ENCODE results near the gene EIF4EBP3.

Gene EIF4EBP3

DNA sequence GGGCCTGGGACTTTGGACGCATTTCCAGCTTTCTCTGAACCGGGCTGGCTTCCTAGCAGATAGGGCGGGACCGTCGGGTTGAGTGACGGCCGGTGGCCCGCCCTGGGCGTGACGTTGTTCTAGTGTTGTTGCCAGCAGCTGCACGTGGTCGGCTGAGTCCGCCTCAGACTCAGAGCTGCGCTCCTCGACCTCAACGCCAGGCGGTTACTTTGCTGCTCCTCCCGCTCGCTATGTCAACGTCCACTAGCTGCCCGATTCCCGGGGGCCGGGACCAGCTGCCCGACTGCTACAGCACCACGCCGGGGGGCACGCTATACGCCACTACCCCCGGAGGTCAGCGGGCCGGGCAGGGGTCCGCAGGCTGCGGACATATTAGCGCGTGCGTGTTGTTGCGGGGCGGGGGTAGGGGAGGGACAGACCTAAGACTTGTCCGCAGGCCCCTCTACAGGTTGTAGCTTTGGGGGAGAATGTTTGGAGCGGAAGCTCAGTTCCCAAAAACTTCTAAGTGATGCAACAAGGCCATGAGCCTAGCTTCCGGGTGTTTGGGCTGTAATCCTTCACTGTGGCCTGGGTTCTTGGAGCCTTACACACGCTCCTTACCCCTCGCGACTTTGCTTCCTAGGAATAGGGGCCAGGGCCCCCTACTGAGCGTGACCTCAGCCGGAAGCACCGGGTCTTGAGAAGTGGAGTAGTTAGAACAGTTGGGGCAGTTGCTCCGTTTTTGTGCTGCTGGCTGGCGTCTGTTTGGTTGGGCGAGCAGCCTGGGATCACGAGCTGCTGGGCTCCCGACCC lies at the start of gene EIF4EBP3:
TSS of gene EIF4EBP3 (plus strand) at position 155 of the 792 bp plus-strand sequence. CDS start at position 231, 76 bp downstream.
- H3K4me3 ChIP-seq (ENCODE audit: low read depth, low read length): peak within 1 kb of the TSS; percentile 64
- H3K4me1 ChIP-seq (ENCODE audit: control insufficient read depth, insufficient read depth, low read length): peaks cover 23% of the 10 kb centered on the region
- H3K27me3 ChIP-seq (ENCODE audit: control insufficient read depth, insufficient read depth, low read length): no peaks in the 10 kb centered on the region
- peak within 1 kb of the TSS; percentile 53 for H3K27ac ChIP-seq (ENCODE audit: low read depth, low read length)
- peak within 1 kb of the TSS; percentile 63 for H3K9ac ChIP-seq (ENCODE audit: low read length)
- H3K9me3 ChIP-seq (ENCODE audit: control insufficient read depth, insufficient read depth, low read depth, low read length): no peaks in the 10 kb centered on the region
- H3K36me3 ChIP-seq (ENCODE audit: control insufficient read depth, insufficient read depth, low read length): peaks cover 50% of the 10 kb centered on the region

DNA sequence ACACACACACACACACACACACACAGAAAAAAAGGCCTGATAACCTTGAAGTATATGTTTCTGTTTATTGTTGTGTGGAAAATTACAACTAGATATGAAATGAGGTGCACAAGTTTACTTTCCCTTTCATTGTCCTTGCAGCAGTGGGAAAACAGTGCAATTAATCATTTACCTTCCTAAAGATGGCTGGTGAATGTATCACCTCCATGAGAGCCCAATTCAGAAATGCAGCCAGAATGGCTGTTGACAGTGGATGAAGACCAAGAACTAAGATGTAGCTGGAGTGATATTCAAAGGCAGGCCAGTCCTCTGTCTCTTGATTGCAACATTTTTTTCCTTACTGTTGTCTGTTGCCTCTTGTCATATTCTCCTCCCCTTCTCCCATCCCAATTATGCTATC lies 49.6 kb upstream of the EIF4EBP3 start:
- H3K36me3 ChIP-seq (ENCODE audit: control insufficient read depth, insufficient read depth, low read length): peaks cover 29% of the 10 kb centered on the region
- H3K4me3 ChIP-seq (ENCODE audit: low read depth, low read length): no peak overlapping the region
- no peak overlapping the region for H3K9ac ChIP-seq (ENCODE audit: low read length)
- no peaks in the 10 kb centered on the region for H3K9me3 ChIP-seq (ENCODE audit: control insufficient read depth, insufficient read depth, low read depth, low read length)
- no peak overlapping the region for H3K27ac ChIP-seq (ENCODE audit: low read depth, low read length)
- H3K4me1 ChIP-seq (ENCODE audit: control insufficient read depth, insufficient read depth, low read length): no peaks in the 10 kb centered on the region
- no peaks in the 10 kb centered on the region for H3K27me3 ChIP-seq (ENCODE audit: control insufficient read depth, insufficient read depth, low read length)

GRCh38 chr5:140498591-140498990 lies 48.9 kb upstream of the EIF4EBP3 start:
- Histone ChIP-seq H3K4me1 (ENCODE audit: control insufficient read depth, insufficient read depth, low read length) (no peaks in the 10 kb centered on the region), H3K27ac (ENCODE audit: low read depth, low read length) (no peak overlapping the region), H3K27me3 (ENCODE audit: control insufficient read depth, insufficient read depth, low read length) (no peaks in the 10 kb centered on the region), H3K9ac (ENCODE audit: low read length) (no peak overlapping the region), H3K9me3 (ENCODE audit: control insufficient read depth, insufficient read depth, low read depth, low read length) (no peaks in the 10 kb centered on the region), H3K4me3 (ENCODE audit: low read depth, low read length) (no peak overlapping the region), H3K36me3 (ENCODE audit: control insufficient read depth, insufficient read depth, low read length) (peaks cover 28% of the 10 kb centered on the region)

- Histone ChIP-seq H3K27me3 (ENCODE audit: control insufficient read depth, insufficient read depth, low read length) (no peaks in the 10 kb centered on the region), H3K36me3 (ENCODE audit: control insufficient read depth, insufficient read depth, low read length) (peaks cover 40% of the 10 kb centered on the region), H3K9me3 (ENCODE audit: control insufficient read depth, insufficient read depth, low read depth, low read length) (no peaks in the 10 kb centered on the region), H3K4me3 (ENCODE audit: low read depth, low read length) (no peak overlapping the region), H3K9ac (ENCODE audit: low read length) (no peak overlapping the region), H3K4me1 (ENCODE audit: control insufficient read depth, insufficient read depth, low read length) (no peaks in the 10 kb centered on the region), H3K27ac (ENCODE audit: low read depth, low read length) (no peak overlapping the region)
These were observed 44.6 kb upstream of the EIF4EBP3 start for GRCh38 chr5:140502834-140503233.

GRCh38 chr5:140509898-140510297 lies 37.6 kb upstream of the EIF4EBP3 start:
- no peak overlapping the region for H3K27ac ChIP-seq (ENCODE audit: low read depth, low read length)
- no peaks in the 10 kb centered on the region for H3K4me1 ChIP-seq (ENCODE audit: control insufficient read depth, insufficient read depth, low read length)
- H3K9me3 ChIP-seq (ENCODE audit: control insufficient read depth, insufficient read depth, low read depth, low read length): no peaks in the 10 kb centered on the region
- H3K9ac ChIP-seq (ENCODE audit: low read length): no peak overlapping the region
- no peak overlapping the region for H3K4me3 ChIP-seq (ENCODE audit: low read depth, low read length)
- peaks cover 90% of the 10 kb centered on the region for H3K36me3 ChIP-seq (ENCODE audit: control insufficient read depth, insufficient read depth, low read length)
- no peaks in the 10 kb centered on the region for H3K27me3 ChIP-seq (ENCODE audit: control insufficient read depth, insufficient read depth, low read length)

DNA sequence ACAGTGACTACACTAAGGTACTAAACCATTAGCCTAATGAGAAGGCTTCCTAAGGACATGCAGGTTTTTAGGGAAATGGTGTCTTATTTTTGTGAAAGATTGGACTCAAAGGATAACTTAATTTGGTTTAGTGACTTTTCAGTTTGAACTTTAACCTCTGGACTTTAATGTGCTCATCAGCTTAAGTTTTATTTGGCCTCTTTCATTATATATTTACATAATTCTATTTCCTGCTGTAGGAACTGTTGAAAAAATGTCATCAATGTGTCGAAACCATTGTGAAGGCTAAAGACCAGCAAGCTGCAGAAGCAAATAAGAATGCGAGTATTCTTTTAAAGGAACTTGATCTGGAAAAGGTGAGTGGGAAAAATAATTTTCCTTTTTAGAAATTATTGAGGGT lies 34.3 kb upstream of the EIF4EBP3 start:
- Histone ChIP-seq H3K4me3 (ENCODE audit: low read depth, low read length) (no peak overlapping the region), H3K4me1 (ENCODE audit: control insufficient read depth, insufficient read depth, low read length) (no peaks in the 10 kb centered on the region), H3K36me3 (ENCODE audit: control insufficient read depth, insufficient read depth, low read length) (peaks cover 66% of the 10 kb centered on the region), H3K9me3 (ENCODE audit: control insufficient read depth, insufficient read depth, low read depth, low read length) (no peaks in the 10 kb centered on the region), H3K27ac (ENCODE audit: low read depth, low read length) (no peak overlapping the region), H3K27me3 (ENCODE audit: control insufficient read depth, insufficient read depth, low read length) (no peaks in the 10 kb centered on the region), H3K9ac (ENCODE audit: low read length) (no peak overlapping the region)

GRCh38 chr5:140524003-140524402 lies 23.5 kb upstream of the EIF4EBP3 start:
- Histone ChIP-seq H3K9me3 (ENCODE audit: control insufficient read depth, insufficient read depth, low read depth, low read length) (no peaks in the 10 kb centered on the region), H3K36me3 (ENCODE audit: control insufficient read depth, insufficient read depth, low read length) (peaks cover 57% of the 10 kb centered on the region), H3K4me3 (ENCODE audit: low read depth, low read length) (no peak overlapping the region)

GRCh38 chr5:140540227-140540626 lies 7.2 kb upstream of the EIF4EBP3 start:
- H3K27me3 ChIP-seq (ENCODE audit: control insufficient read depth, insufficient read depth, low read length): no peaks in the 10 kb centered on the region
- no peaks in the 10 kb centered on the region for H3K4me1 ChIP-seq (ENCODE audit: control insufficient read depth, insufficient read depth, low read length)
- H3K9ac ChIP-seq (ENCODE audit: low read length): no peak overlapping the region
- peaks cover 69% of the 10 kb centered on the region for H3K36me3 ChIP-seq (ENCODE audit: control insufficient read depth, insufficient read depth, low read length)
- H3K4me3 ChIP-seq (ENCODE audit: low read depth, low read length): no peak overlapping the region
- no peaks in the 10 kb centered on the region for H3K9me3 ChIP-seq (ENCODE audit: control insufficient read depth, insufficient read depth, low read depth, low read length)
- no peak overlapping the region for H3K27ac ChIP-seq (ENCODE audit: low read depth, low read length)

More at GRCh38 chr5:140524003-140524402, 23.5 kb upstream of the EIF4EBP3 start:
- no peak overlapping the region for H3K27ac ChIP-seq (ENCODE audit: low read depth, low read length)
- no peaks in the 10 kb centered on the region for H3K4me1 ChIP-seq (ENCODE audit: control insufficient read depth, insufficient read depth, low read length)
- H3K9ac ChIP-seq (ENCODE audit: low read length): no peak overlapping the region
- no peaks in the 10 kb centered on the region for H3K27me3 ChIP-seq (ENCODE audit: control insufficient read depth, insufficient read depth, low read length)

DNA sequence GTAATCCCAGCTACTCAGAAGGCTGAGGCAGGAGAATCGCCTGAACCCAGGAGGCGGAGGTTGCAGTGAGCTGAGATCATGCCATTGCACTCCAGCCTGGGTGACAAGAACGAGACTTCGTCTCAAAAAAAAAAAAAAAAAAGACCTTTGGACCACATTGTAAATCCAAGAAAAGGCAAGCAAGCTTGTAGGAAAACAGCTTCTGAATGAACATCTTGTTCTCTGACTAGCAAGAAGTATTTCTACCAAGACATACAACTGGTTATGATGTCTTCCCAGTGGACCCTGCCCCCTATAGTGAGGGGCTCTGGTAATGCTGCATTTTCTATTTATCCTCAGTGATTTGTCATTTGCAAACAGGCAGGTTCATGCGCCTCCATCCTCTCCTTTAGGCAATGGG lies 4.5 kb upstream of the EIF4EBP3 start:
- no peaks in the 10 kb centered on the region for H3K9me3 ChIP-seq (ENCODE audit: control insufficient read depth, insufficient read depth, low read depth, low read length)
- no peak overlapping the region for H3K9ac ChIP-seq (ENCODE audit: low read length)
- no peaks in the 10 kb centered on the region for H3K27me3 ChIP-seq (ENCODE audit: control insufficient read depth, insufficient read depth, low read length)
- H3K36me3 ChIP-seq (ENCODE audit: control insufficient read depth, insufficient read depth, low read length): peaks cover 54% of the 10 kb centered on the region
- H3K4me1 ChIP-seq (ENCODE audit: control insufficient read depth, insufficient read depth, low read length): peaks cover 11% of the 10 kb centered on the region
- no peak overlapping the region for H3K27ac ChIP-seq (ENCODE audit: low read depth, low read length)
- H3K4me3 ChIP-seq (ENCODE audit: low read depth, low read length): no peak overlapping the region

GRCh38 chr5:140544986-140545385 lies 2.5 kb upstream of the EIF4EBP3 start:
- Histone ChIP-seq H3K4me3 (ENCODE audit: low read depth, low read length) (no peak overlapping the region), H3K27me3 (ENCODE audit: control insufficient read depth, insufficient read depth, low read length) (no peaks in the 10 kb centered on the region), H3K27ac (ENCODE audit: low read depth, low read length) (no peak overlapping the region), H3K4me1 (ENCODE audit: control insufficient read depth, insufficient read depth, low read length) (peaks cover 23% of the 10 kb centered on the region), H3K9me3 (ENCODE audit: control insufficient read depth, insufficient read depth, low read depth, low read length) (no peaks in the 10 kb centered on the region), H3K9ac (ENCODE audit: low read length) (no peak overlapping the region), H3K36me3 (ENCODE audit: control insufficient read depth, insufficient read depth, low read length) (peaks cover 47% of the 10 kb centered on the region)

GRCh38 chr5:140545606-140546005 lies 1.9 kb upstream of the EIF4EBP3 start:
- peaks cover 23% of the 10 kb centered on the region for H3K4me1 ChIP-seq (ENCODE audit: control insufficient read depth, insufficient read depth, low read length)
- H3K27me3 ChIP-seq (ENCODE audit: control insufficient read depth, insufficient read depth, low read length): no peaks in the 10 kb centered on the region
- H3K36me3 ChIP-seq (ENCODE audit: control insufficient read depth, insufficient read depth, low read length): peaks cover 47% of the 10 kb centered on the region
- H3K9me3 ChIP-seq (ENCODE audit: control insufficient read depth, insufficient read depth, low read depth, low read length): no peaks in the 10 kb centered on the region
- H3K27ac ChIP-seq (ENCODE audit: low read depth, low read length): no peak overlapping the region
- no peak overlapping the region for H3K9ac ChIP-seq (ENCODE audit: low read length)
- no peak overlapping the region for H3K4me3 ChIP-seq (ENCODE audit: low read depth, low read length)

All from HUES6 (cell line).